ENCODE measurements around the gene LPAR3.

GRCh38 chr1:84763912-84764680, 128.9 kb downstream of the LPAR3 start:
- TF ChIP-seq CTCF (IDR thresholded peaks at IDR 0.05) (no peak), POLR2A (IDR thresholded peaks at IDR 0.05) (no peak)
